K562 (cell line): Measurements from ENCODE around the gene SLC25A36. TPM values are rescaled to one million over a fixed set of nuclear protein-coding genes. Genes with fewer than 3 reads are reported as not detected.

Experiments
- ATAC-seq: fragments of 200-7000 bp; cut with Tn5 transposase; 3 replicates; pipeline ENCODE4 v1.9.1; 2020; ENCODE audit warnings: moderate library complexity
- BruUV-seq: library from RNA; stranded (reverse); fragments of 400-500 nt; replicated peaks from 2 replicates; lab custom pipeline; 2021; lab: Mats Ljungman, UMichigan
- CTCF ChIA-PET: fragments of 300-600 bp; formaldehyde crosslinking; extraction: SDS; loops from one replicate; lab custom pipeline; 2021; ENCODE audit warnings: low intra/inter-chr PET ratio; lab: Yijun Ruan, JAX
- POLR2A ChIA-PET: fragments of 300-600, 350-650 bp; sonication (Branson Sonifier 250); formaldehyde crosslinking; extraction: SDS; loops from one replicate; lab custom pipeline; 2021; ENCODE audit warnings: antibody characterized with exemption, inconsistent platforms; lab: Yijun Ruan, JAX
- DNase-seq, 4 experiments: peaks; one replicate each; pipeline versions ENCODE4 v3.0.0 to v3.0.0-alpha.2; 2011 to 2018; ENCODE audit warnings: low spot score in 3 of 4, mixed read lengths in 3 of 4; ENCODE audit errors: extremely low read depth in 1 of 4
- FAIRE-seq: peaks from 2 replicates; lab custom pipeline; 2011; peaks lifted over from hg19 to GRCh38; lab: Jason Lieb, UNC
- H2AFZ ChIP-seq: 2 replicates; pipeline ENCODE4 v1.6.0; 2011; ENCODE audit warnings: low read depth, low read length, control low read depth, inconsistent platforms
- H3K27ac ChIP-seq: fragments of 200-600 bp; 3 replicates; pipeline ENCODE4 v1.8.0; 2011; ENCODE audit warnings: low read depth, mild to moderate bottlenecking, control low read depth, inconsistent platforms, low read length, moderate library complexity, mixed read lengths; ENCODE audit errors: extremely low read depth
- H3K27me3 ChIP-seq, 2 experiments: fragments of 300-600 bp in 1 of 2; 2 replicates in 1 of 2; 3 replicates in 1 of 2; pipeline versions ENCODE4 v1.6.0 to v1.8.0; 2011; ENCODE audit warnings: inconsistent platforms in 2 of 2, low read length in 2 of 2, mild to moderate bottlenecking in 1 of 2, mixed read lengths in 1 of 2, moderate library complexity in 1 of 2; ENCODE audit not compliant: control insufficient read depth in 2 of 2, insufficient read depth in 2 of 2
- H3K36me3 ChIP-seq: fragments of 300-600 bp; 3 replicates; pipeline ENCODE4 v1.8.0; 2011; ENCODE audit warnings: mild to moderate bottlenecking, low read length, inconsistent platforms; ENCODE audit not compliant: control insufficient read depth, insufficient read depth
- H3K4me1 ChIP-seq, 2 experiments: fragments of 200-600 bp in 1 of 2; replicated peaks in 1 of 2; 2 replicates in 1 of 2; 3 replicates in 1 of 2; pipeline versions ENCODE4 v1.5.1 to v1.8.0; 2011; ENCODE audit warnings: inconsistent platforms in 2 of 2, low read length in 2 of 2, mild to moderate bottlenecking in 1 of 2, mixed read lengths in 1 of 2, moderate library complexity in 1 of 2; ENCODE audit not compliant: control insufficient read depth in 2 of 2, insufficient read depth in 2 of 2
- H3K4me2 ChIP-seq: 2 replicates; pipeline ENCODE4 v1.6.1; 2011; ENCODE audit warnings: low read length, control low read depth, inconsistent platforms, mixed read lengths; ENCODE audit not compliant: insufficient read depth
- H3K4me3 ChIP-seq: fragments of 200-600 bp; sonication (generic), shearing (Covaris generic); 2 replicates; pipeline ENCODE4 v1.5.1; 2016; ENCODE audit warnings: control low read depth, inconsistent platforms
- H3K79me2 ChIP-seq: fragments of 200-600 bp; 3 replicates; pipeline ENCODE4 v1.8.0; 2011; ENCODE audit warnings: low read length, inconsistent platforms; ENCODE audit not compliant: control insufficient read depth, insufficient read depth
- H3K9ac ChIP-seq, 2 experiments: 2 replicates each; pipeline versions ENCODE4 v1.6.0 to v1.6.1; 2011; ENCODE audit warnings: low read depth in 2 of 2, low read length in 2 of 2, control low read depth in 1 of 2, inconsistent platforms in 1 of 2, mild to moderate bottlenecking in 1 of 2, mixed read lengths in 1 of 2; ENCODE audit not compliant: insufficient read depth in 1 of 2
- H3K9me1 ChIP-seq: one replicate; pipeline ENCODE4 v1.6.0; 2011; ENCODE audit warnings: inconsistent platforms, mild to moderate bottlenecking, low read length, moderate library complexity; ENCODE audit not compliant: control insufficient read depth, insufficient read depth
- H3K9me3 ChIP-seq: replicated peaks from 2 replicates; pipeline ENCODE4 v1.5.1; 2011; ENCODE audit warnings: low read depth, low read length, inconsistent platforms; ENCODE audit not compliant: control insufficient read depth, insufficient read depth
- H4K20me1 ChIP-seq: replicated peaks from 2 replicates; pipeline ENCODE4 v1.6.1; 2011; ENCODE audit warnings: low read length, inconsistent platforms, mixed read lengths; ENCODE audit not compliant: control insufficient read depth, insufficient read depth
- NR3C1 ChIP-seq: sonication (generic); formaldehyde crosslinking; IDR thresholded peaks from 2 replicates; pipeline ENCODE4 v1.8.1; 2022; ENCODE audit warnings: missing genetic modification reagents
- SFPQ ChIP-seq: fragments of 200-400 bp; formaldehyde crosslinking; IDR thresholded peaks from 2 replicates; pipeline ENCODE4 v1.6.1; 2017; ENCODE audit warnings: mild to moderate bottlenecking, low read depth, low read length, moderate library complexity
- SMARCC2 ChIP-seq: fragments of 450-650 bp; IDR thresholded peaks from 2 replicates; pipeline ENCODE4 v1.6.1; 2017; ENCODE audit warnings: antibody characterized with exemption, moderate library complexity, mild to moderate bottlenecking, low read depth
- ZNF12 ChIP-seq: sonication (generic); formaldehyde crosslinking; IDR thresholded peaks from 2 replicates; pipeline ENCODE4 v1.4.0; 2020; ENCODE audit warnings: mild to moderate bottlenecking, missing genetic modification reagents
- WGBS: fragments of 100-300 bp; shearing (Covaris generic); methylation state at CpG from one replicate; pipeline ENCODE4 v1.1.6; 2016; ENCODE audit warnings: low coverage, mixed read lengths; ENCODE audit not compliant: insufficient coverage; ENCODE audit errors: missing lambda C conversion rate; 5-methylcytosine and 5-hydroxymethylcytosine counted together
- in situ Hi-C: fragments of 300-500 bp; cut with MboI; formaldehyde crosslinking; loops from 4 replicates; pipeline ENCODE4 v1.15.0; 2018; ENCODE audit warnings: inconsistent platforms, mixed read lengths
- intact Hi-C: fragments of 100-400 bp; cut with micrococcal nuclease; formaldehyde crosslinking; loops from 2 replicates; pipeline ENCODE4 v1.14.2; 2022
- polyA plus RNA-seq, 8 experiments: library from polyadenylated mRNA; depleted of rRNA in 4 of 8; stranded (reverse) in 5 of 8; unstranded in 3 of 8; fragments of >200 nt; fragmentation: Nextera tagmentation in 2 of 8; fragmentation: Illumina TruSeq in 1 of 8; extraction: Ambion mirVana in 2 of 8; extraction: Trizol in 1 of 8; gene quantifications; 2 replicates each; pipeline versions ENCODE4 v1.2.1 to v1.2.3, GENCODE V29; 2011 to 2014; ENCODE audit warnings: inconsistent platforms in 1 of 8, missing spikeins in 1 of 8
- total RNA-seq, 7 experiments: library from RNA; depleted of rRNA in 6 of 7; stranded (reverse); fragments of >200 nt in 6 of 7; fragmentation: Illumina TruSeq in 2 of 7; extraction: Trizol in 2 of 7; gene quantifications; 2 replicates each; pipeline versions ENCODE4 v1.2.1 to v1.2.3, GENCODE V29; 2011 to 2021; ENCODE audit warnings: low replicate concordance in 1 of 7

The SLC25A36 gene
- total and polyA plus RNA-seq, 9 of the 15 experiments (the other 6 are each of a cell fraction or from before 2014, with no cell fraction given), result 12.0 to 95.3 (median 43.3) TPM

GRCh38 chr3:140924097-140924873, 17.4 kb upstream of the SLC25A36 start:
- Histone ChIP-seq H3K9me3 (no peaks in the 10 kb centered on the region), H3K9me1 (no peaks in the 10 kb centered on the region), H3K4me2 (no peak overlapping the region), H3K4me3 (no peak overlapping the region), H3K27me3 (peaks cover 0 to 3% of the 10 kb centered on the region in 2 experiments; a peak in 1 of 5 replicates), H3K27ac (no peak overlapping the region), H3K9ac (no peak overlapping the region), H3K4me1 (no peaks in the 10 kb centered on the region), H3K36me3 (no peaks in the 10 kb centered on the region), H2AFZ (no peak overlapping the region), H3K79me2 (no peaks in the 10 kb centered on the region), H4K20me1 (no peaks in the 10 kb centered on the region)
- FAIRE-seq, result no peak
- CTCF ChIA-PET, result interaction anchor here (1.5 kb wide), 1 partner anchor 268 kb away, joined by 5 read pairs; no protein-coding TSS in a partner anchor
- in situ Hi-C loops, result no loop called here
- no peak for DNase-seq
- intact Hi-C loops, result loop anchor here (10.0 kb wide), 2 partner anchors 51 to 181 kb away; no protein-coding TSS in a partner anchor
- TF ChIP-seq SFPQ (no peak), SMARCC2 (no peak), ZNF12 (CRISPR knock-in tag) (peak; percentile 96), NR3C1 (CRISPR knock-in tag) (no peak)
- 0% methylated on average over 6 of the region's 6 CpGs for WGBS
- no peak for ATAC-seq
- POLR2A ChIA-PET, result interaction anchor here (1.3 kb wide), 1 partner anchor 22 kb away, joined by 6 read pairs; no protein-coding TSS in a partner anchor
- no TSS peak for BruUV-seq
